Brain microvascular endothelial cell (primary cell): ENCODE data around the gene TECTB.

Experiments used
- DNase-seq: peaks from one replicate; pipeline ENCODE4 v3.0.0-alpha.2; 2020
- H3K27ac ChIP-seq: fragments of 250-450 bp; sonication (Bioruptor Pico); 2 replicates; pipeline ENCODE4 v1.5.1; 2020; ENCODE audit warnings: mild to moderate bottlenecking, moderate library complexity
- H3K27me3 ChIP-seq: fragments of 250-450 bp; sonication (Bioruptor Pico); replicated peaks from 2 replicates; pipeline ENCODE4 v1.5.1; 2020; ENCODE audit warnings: mild to moderate bottlenecking
- H3K36me3 ChIP-seq: fragments of 250-450 bp; sonication (Bioruptor Pico); replicated peaks from 2 replicates; pipeline ENCODE4 v1.5.1; 2020; ENCODE audit warnings: mild to moderate bottlenecking
- H3K4me3 ChIP-seq: 2 replicates; pipeline ENCODE4 v1.5.1; 2011; ENCODE audit warnings: low read depth, mild to moderate bottlenecking, control low read depth, low read length, moderate library complexity
- CTCF ChIP-seq: IDR thresholded peaks from 2 replicates; pipeline ENCODE4 v1.5.1; 2011; ENCODE audit warnings: low read depth, mild to moderate bottlenecking, moderate library complexity, low read length, control low read depth, inconsistent platforms; ENCODE audit errors: missing control alignments
- in situ Hi-C: cut with HindIII; loops from 2 replicates; pipeline ENCODE4 v1.10.0; 2017; ENCODE audit warnings: low sequenced_read_pairs, low pct_ligation_motif_present

The TECTB gene

GRCh38 chr10:112274831-112275230 lies 8.4 kb upstream of the TECTB start:
- H3K27ac ChIP-seq, result no peak overlapping the region
- in situ Hi-C loops, result no loop called here
- TF ChIP-seq CTCF, result no peak
- H3K27me3 ChIP-seq, result no peaks in the 10 kb centered on the region
- no peaks in the 10 kb centered on the region for H3K36me3 ChIP-seq
- no peak for DNase-seq
- no peak overlapping the region for H3K4me3 ChIP-seq

GRCh38 chr10:112275512-112276245 lies 7.5 kb upstream of the TECTB start:
- Histone ChIP-seq H3K4me3 (no peak overlapping the region), H3K27ac (no peak overlapping the region), H3K27me3 (no peaks in the 10 kb centered on the region), H3K36me3 (no peaks in the 10 kb centered on the region)
- in situ Hi-C loops, result no loop called here
- DNase-seq, result no peak
- no peak for TF ChIP-seq CTCF

GRCh38 chr10:112278871-112279270 lies 4.3 kb upstream of the TECTB start:
- Histone ChIP-seq H3K36me3 (no peaks in the 10 kb centered on the region), H3K4me3 (no peak overlapping the region), H3K27me3 (no peaks in the 10 kb centered on the region), H3K27ac (no peak overlapping the region)
- no peak for DNase-seq
- TF ChIP-seq CTCF, result no peak
- in situ Hi-C loops, result no loop called here

- in situ Hi-C loops, result no loop called here
- no peak overlapping the region for H3K27ac ChIP-seq
- H3K4me3 ChIP-seq, result no peak overlapping the region
- H3K36me3 ChIP-seq, result no peaks in the 10 kb centered on the region
- TF ChIP-seq CTCF, result no peak
- DNase-seq, result no peak
- no peaks in the 10 kb centered on the region for H3K27me3 ChIP-seq
These were observed 3.8 kb upstream of the TECTB start for GRCh38 chr10:112279433-112279832.

- in situ Hi-C loops, result no loop called here
These were observed 2.8 kb upstream of the TECTB start for GRCh38 chr10:112280205-112280921.

More at GRCh38 chr10:112280205-112280921, 2.8 kb upstream of the TECTB start:
- DNase-seq, result no peak
- no peak for TF ChIP-seq CTCF
- H3K4me3 ChIP-seq, result no peak overlapping the region
- H3K27ac ChIP-seq, result no peak overlapping the region
- no peaks in the 10 kb centered on the region for H3K27me3 ChIP-seq
- H3K36me3 ChIP-seq, result no peaks in the 10 kb centered on the region
